B cell (primary cell): Measurements from ENCODE around the gene STIM1. TPM values are rescaled to one million over a fixed set of nuclear protein-coding genes. Genes with fewer than 3 reads are reported as not detected.

Source experiments
- ATAC-seq: fragments of 200-7000 bp; cut with Tn5 transposase; one replicate; pipeline ENCODE4 v1.10.0; 2021; ENCODE audit warnings: low read depth, mild to moderate bottlenecking, moderate number of reproducible peaks, moderate library complexity
- CTCF ChIA-PET: fragments of 350-600 bp; sonication (Branson Sonifier 250); formaldehyde crosslinking; loops from one replicate; lab custom pipeline; 2021; ENCODE audit warnings: antibody characterized with exemption, inconsistent platforms; lab: Charles Lee
- POLR2A ChIA-PET: fragments of 350-600 bp; sonication (Branson Sonifier 250); formaldehyde crosslinking; loops from one replicate; lab custom pipeline; 2021; ENCODE audit warnings: antibody characterized with exemption; lab: Charles Lee
- DNase-seq: peaks from one replicate; pipeline ENCODE4 v3.0.0; 2013
- H2AFZ ChIP-seq: 2 replicates; pipeline ENCODE4 v1.6.1; 2012; ENCODE audit warnings: mild to moderate bottlenecking, low read depth, low read length; ENCODE audit not compliant: insufficient read depth, poor library complexity, severe bottlenecking
- H3K27ac ChIP-seq, 2 donors: 1 replicate in 1 of 2; 2 replicates in 1 of 2; pipeline ENCODE4 v1.5.1; 2012 to 2013; ENCODE audit warnings: low read length in 2 of 2, mild to moderate bottlenecking in 2 of 2, moderate library complexity in 1 of 2
- H3K27me3 ChIP-seq, 4 experiments: fragments of 200-600 bp in 1 of 4; sonication (generic) in 1 of 4; replicated peaks in 1 of 4; 1 replicate in 2 of 4; 2 replicates in 2 of 4; pipeline versions ENCODE4 v1.6.1 to v1.7.0; 2013 to 2016; ENCODE audit warnings: low read length in 3 of 4, mild to moderate bottlenecking in 2 of 4, mixed read lengths in 1 of 4, moderate library complexity in 1 of 4; ENCODE audit not compliant: insufficient read depth in 4 of 4, control insufficient read depth in 3 of 4; ENCODE audit errors: control extremely low read depth in 1 of 4
- H3K36me3 ChIP-seq, 2 experiments: replicated peaks in 1 of 2; 1 replicate in 1 of 2; 2 replicates in 1 of 2; pipeline versions ENCODE4 v1.6.1 to v1.7.1; 2013; ENCODE audit warnings: low read length in 1 of 2; ENCODE audit not compliant: insufficient read depth in 2 of 2, control insufficient read depth in 1 of 2; ENCODE audit errors: control extremely low read depth in 1 of 2, extremely low read depth in 1 of 2
- H3K4me1 ChIP-seq, 2 donors: fragments of 200-600 bp in 1 of 2; sonication (generic) in 1 of 2; 1 replicate in 1 of 2; 2 replicates in 1 of 2; pipeline versions ENCODE4 v1.5.1 to v1.6.1; 2013 to 2017; ENCODE audit warnings: low read length in 2 of 2; ENCODE audit not compliant: control insufficient read depth in 2 of 2, insufficient read depth in 2 of 2
- H3K4me2 ChIP-seq: replicated peaks from 2 replicates; pipeline ENCODE3; 2012; ENCODE audit warnings: mild to moderate bottlenecking, low read depth, low read length; ENCODE audit not compliant: poor library complexity, severe bottlenecking
- H3K4me3 ChIP-seq, 5 experiments: fragments of 200-600 bp in 1 of 5; sonication (generic) in 1 of 5; 1 replicate in 3 of 5; 2 replicates in 2 of 5; pipeline versions ENCODE4 v1.5.1 to v1.7.0; 2011 to 2016; ENCODE audit warnings: low read length in 4 of 5, mild to moderate bottlenecking in 4 of 5, low read depth in 2 of 5, control low read depth in 1 of 5, moderate library complexity in 1 of 5; ENCODE audit not compliant: insufficient read depth in 1 of 5; ENCODE audit errors: control extremely low read depth in 1 of 5, extremely low read depth in 1 of 5
- H3K79me2 ChIP-seq: fragments of 200-600 bp; sonication (generic); one replicate; pipeline ENCODE4 v1.6.0; 2016; ENCODE audit warnings: low read length; ENCODE audit not compliant: control insufficient read depth, insufficient read depth
- H3K9ac ChIP-seq: fragments of 200-600 bp; sonication (generic); 2 replicates; pipeline ENCODE4 v1.6.1; 2017; ENCODE audit warnings: mild to moderate bottlenecking, low read length, moderate library complexity
- H3K9me3 ChIP-seq, 3 donors: one replicate each; pipeline versions ENCODE4 v1.6.1 to v1.7.1; 2013; ENCODE audit warnings: low read length in 2 of 3; ENCODE audit not compliant: control insufficient read depth in 2 of 3, insufficient read depth in 1 of 3; ENCODE audit errors: control extremely low read depth in 1 of 3
- H4K20me1 ChIP-seq: 2 replicates; pipeline ENCODE4 v1.6.0; 2012; ENCODE audit warnings: mild to moderate bottlenecking, low read length; ENCODE audit not compliant: insufficient read depth, control insufficient read depth, poor library complexity, severe bottlenecking
- H3K27ac Mint-ChIP-seq: one replicate; pipeline ENCODE4 v1.8.0; 2021; ENCODE audit warnings: mixed read lengths
- H3K27me3 Mint-ChIP-seq: one replicate; pipeline ENCODE4 v1.8.0; 2021; ENCODE audit warnings: mixed read lengths
- H3K4me1 Mint-ChIP-seq: one replicate; pipeline ENCODE4 v1.8.0; 2021; ENCODE audit warnings: mixed read lengths
- H3K4me3 Mint-ChIP-seq: one replicate; pipeline ENCODE4 v1.8.0; 2021; ENCODE audit warnings: mixed read lengths
- H3K9me3 Mint-ChIP-seq: one replicate; pipeline ENCODE4 v1.8.0; 2022; ENCODE audit warnings: mixed read lengths; ENCODE audit not compliant: insufficient read depth
- EZH2 ChIP-seq: IDR thresholded peaks from 2 replicates; pipeline ENCODE4 v1.6.1; 2012; ENCODE audit warnings: borderline replicate concordance, low read depth, mild to moderate bottlenecking, moderate library complexity, low read length; ENCODE audit not compliant: insufficient read depth, poor library complexity, severe bottlenecking
- WGBS: methylation state at CpG from one replicate; pipeline ENCODE4 v1.1.5; 2013; ENCODE audit warnings: missing lambda C conversion rate; ENCODE audit not compliant: insufficient coverage; 5-methylcytosine and 5-hydroxymethylcytosine counted together
- intact Hi-C: fragments of 100-400 bp; cut with micrococcal nuclease; formaldehyde crosslinking; loops from one replicate; pipeline ENCODE4 v1.10.0; 2022
- polyA plus RNA-seq: library from polyadenylated mRNA; depleted of rRNA; stranded (reverse); fragments of >200 nt; gene quantifications from 2 replicates; pipeline ENCODE4 v1.2.3, GENCODE V29; 2012
- total RNA-seq, 2 donors: library from RNA; stranded (reverse); fragments of 120-200 nt in 1 of 2; gene quantifications; 1 replicate in 1 of 2; 2 replicates in 1 of 2; pipeline versions ENCODE4 v1.2.3 to v1.2.4, GENCODE V29; 2013 to 2022
- TF ChIP-seq, protein P1 (sequence below): fragments of 200-600 bp; IDR thresholded peaks from one replicate; pipeline ENCODE4 v1.8.0; 2022; ENCODE audit warnings: antibody characterized with exemption, mild to moderate bottlenecking

Gene STIM1
- total and polyA plus RNA-seq, 2 donors (not counting 1 experiment from before 2014, with no cell fraction given) = 59.4 to 76.7 TPM

DNA sequence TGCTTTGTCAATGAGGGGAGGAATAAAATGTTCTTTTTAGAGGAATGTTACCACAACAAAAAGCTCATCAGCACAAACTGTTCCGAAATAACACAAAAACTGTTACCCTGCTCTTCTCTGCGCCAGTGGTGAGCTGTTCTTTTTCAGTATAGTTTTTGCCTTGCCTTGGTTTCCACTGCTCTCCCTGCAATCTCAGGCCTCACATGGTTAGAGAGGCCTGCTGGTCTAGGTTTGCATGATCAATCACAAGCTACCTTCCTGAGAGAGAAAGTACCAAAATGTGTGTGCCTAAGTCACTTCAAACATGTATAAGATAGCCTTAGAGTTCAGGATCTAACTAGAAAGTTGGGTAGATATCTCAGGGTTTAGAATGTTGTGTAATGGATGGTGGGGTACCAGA lies 114.6 kb downstream of the STIM1 start:
- WGBS = no CpG with 5 or more reads among the region's 2 CpGs

DNA sequence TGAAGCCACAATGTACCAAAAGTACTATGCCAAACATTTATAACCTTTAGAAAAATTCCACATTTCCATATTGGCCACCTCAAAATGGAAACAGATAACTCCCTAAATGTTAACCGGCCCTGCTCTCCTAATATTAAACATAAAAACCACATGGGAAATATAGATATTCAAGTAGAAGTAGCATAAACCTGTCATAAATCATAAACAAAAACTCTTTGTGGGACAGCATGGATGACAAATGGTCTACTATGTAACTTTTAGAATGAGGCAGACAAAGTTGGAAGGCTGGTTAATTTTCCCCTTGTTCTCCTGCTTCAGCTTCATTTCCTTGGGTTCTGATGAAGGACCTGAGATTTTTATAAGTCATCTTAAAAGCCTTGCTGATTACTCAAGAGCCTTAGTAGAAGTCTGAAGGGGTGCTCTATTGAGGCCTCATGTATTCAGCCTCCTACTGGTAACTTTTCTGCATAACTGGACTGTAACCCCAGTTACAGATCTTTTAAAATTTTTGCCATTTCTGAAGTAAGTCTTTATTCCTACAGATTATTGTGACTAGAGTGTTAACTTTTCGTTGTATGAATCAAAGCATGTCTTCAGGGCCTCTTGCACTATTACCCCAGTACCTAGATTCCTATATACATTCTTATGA lies 116.4 kb downstream of the STIM1 start:
- Histone ChIP-seq H4K20me1 (peaks cover 28% of the 10 kb centered on the region), H3K36me3 (peaks cover 9 to 29% of the 10 kb centered on the region in 2 experiments), H3K4me1 (no peaks in the 10 kb centered on the region), H3K4me2 (no peak overlapping the region), H3K79me2 (peaks cover 69% of the 10 kb centered on the region), H3K9ac (no peak overlapping the region), H3K27me3 (no peaks in the 10 kb centered on the region), H2AFZ (no peak overlapping the region), H3K4me3 (no peak overlapping the region), H3K27ac (peak overlapping the region in 1 of 2 donors; percentile 19), H3K9me3 (no peaks in the 10 kb centered on the region)
- TF ChIP-seq, protein P1, sequence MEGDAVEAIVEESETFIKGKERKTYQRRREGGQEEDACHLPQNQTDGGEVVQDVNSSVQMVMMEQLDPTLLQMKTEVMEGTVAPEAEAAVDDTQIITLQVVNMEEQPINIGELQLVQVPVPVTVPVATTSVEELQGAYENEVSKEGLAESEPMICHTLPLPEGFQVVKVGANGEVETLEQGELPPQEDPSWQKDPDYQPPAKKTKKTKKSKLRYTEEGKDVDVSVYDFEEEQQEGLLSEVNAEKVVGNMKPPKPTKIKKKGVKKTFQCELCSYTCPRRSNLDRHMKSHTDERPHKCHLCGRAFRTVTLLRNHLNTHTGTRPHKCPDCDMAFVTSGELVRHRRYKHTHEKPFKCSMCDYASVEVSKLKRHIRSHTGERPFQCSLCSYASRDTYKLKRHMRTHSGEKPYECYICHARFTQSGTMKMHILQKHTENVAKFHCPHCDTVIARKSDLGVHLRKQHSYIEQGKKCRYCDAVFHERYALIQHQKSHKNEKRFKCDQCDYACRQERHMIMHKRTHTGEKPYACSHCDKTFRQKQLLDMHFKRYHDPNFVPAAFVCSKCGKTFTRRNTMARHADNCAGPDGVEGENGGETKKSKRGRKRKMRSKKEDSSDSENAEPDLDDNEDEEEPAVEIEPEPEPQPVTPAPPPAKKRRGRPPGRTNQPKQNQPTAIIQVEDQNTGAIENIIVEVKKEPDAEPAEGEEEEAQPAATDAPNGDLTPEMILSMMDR = peak; percentile 35
- no peak for TF ChIP-seq EZH2
- Mint-ChIP-seq H3K27me3 (no peaks in the 10 kb centered on the region), H3K4me3 (no peak overlapping the region), H3K4me1 (peaks cover 23% of the 10 kb centered on the region), H3K9me3 (no peaks in the 10 kb centered on the region), H3K27ac (no peak overlapping the region)
- no peak for ATAC-seq
- POLR2A ChIA-PET = no interaction called here
- WGBS = no CpG with 5 or more reads among the region's 2 CpGs
- CTCF ChIA-PET = interaction anchor here (0.6 to 5.1 kb wide), 7 partner anchors 41 to 123 kb away, joined by 3 to 35 read pairs (median 6); partner anchors contain the start of gene STIM1
- DNase-seq = peak; percentile 33
- intact Hi-C loops = loop anchor here (2.0 kb wide), 1 partner anchor 123 kb away; no protein-coding TSS in a partner anchor

More for the DNA sequence above, 114.6 kb downstream of the STIM1 start:
- no peak overlapping the region for H3K27ac Mint-ChIP-seq
- H3K27me3 ChIP-seq = no peaks in the 10 kb centered on the region
- H3K4me3 ChIP-seq = no peak overlapping the region
- H3K4me3 Mint-ChIP-seq = no peak overlapping the region
- peaks cover 9 to 29% of the 10 kb centered on the region in 2 experiments for H3K36me3 ChIP-seq
- peaks cover 72% of the 10 kb centered on the region for H3K79me2 ChIP-seq
- intact Hi-C loops = no loop called here
- ChIA-PET POLR2A (interaction anchor here (0.6 kb wide), 1 partner anchor 14 kb away, joined by 3 read pairs; no protein-coding TSS in a partner anchor), CTCF (interaction anchor here (0.8 to 5.1 kb wide), 5 partner anchors 12 to 121 kb away, joined by 3 to 35 read pairs (median 4); partner anchors contain the start of gene STIM1)
- H2AFZ ChIP-seq = no peak overlapping the region
- no peaks in the 10 kb centered on the region for H3K9me3 ChIP-seq
- peaks cover 41% of the 10 kb centered on the region for H4K20me1 ChIP-seq
- H3K9ac ChIP-seq = no peak overlapping the region
- DNase-seq (no peak), ATAC-seq (no peak)
- peak overlapping the region in 1 of 2 donors; percentile 1 for H3K27ac ChIP-seq
- TF ChIP-seq, protein P1 = no peak
- no peak for TF ChIP-seq EZH2
- H3K27me3 Mint-ChIP-seq = no peaks in the 10 kb centered on the region
- no peaks in the 10 kb centered on the region for H3K9me3 Mint-ChIP-seq
- H3K4me1 Mint-ChIP-seq = peaks cover 24% of the 10 kb centered on the region
- no peaks in the 10 kb centered on the region for H3K4me1 ChIP-seq
- H3K4me2 ChIP-seq = no peak overlapping the region
